GM20000 (cell line): Measurements from ENCODE around the gene AMPD1.

Experiments used
- DNase-seq: peaks from one replicate; pipeline ENCODE4 v3.0.0; 2012; ENCODE audit warnings: low spot score
- TF ChIP-seq, protein P1 (sequence below): IDR thresholded peaks from 2 replicates; pipeline ENCODE4 v1.5.1; 2012; ENCODE audit warnings: mild to moderate bottlenecking, control low read depth; ENCODE audit errors: extremely low read depth, missing control alignments

The AMPD1 gene

DNA sequence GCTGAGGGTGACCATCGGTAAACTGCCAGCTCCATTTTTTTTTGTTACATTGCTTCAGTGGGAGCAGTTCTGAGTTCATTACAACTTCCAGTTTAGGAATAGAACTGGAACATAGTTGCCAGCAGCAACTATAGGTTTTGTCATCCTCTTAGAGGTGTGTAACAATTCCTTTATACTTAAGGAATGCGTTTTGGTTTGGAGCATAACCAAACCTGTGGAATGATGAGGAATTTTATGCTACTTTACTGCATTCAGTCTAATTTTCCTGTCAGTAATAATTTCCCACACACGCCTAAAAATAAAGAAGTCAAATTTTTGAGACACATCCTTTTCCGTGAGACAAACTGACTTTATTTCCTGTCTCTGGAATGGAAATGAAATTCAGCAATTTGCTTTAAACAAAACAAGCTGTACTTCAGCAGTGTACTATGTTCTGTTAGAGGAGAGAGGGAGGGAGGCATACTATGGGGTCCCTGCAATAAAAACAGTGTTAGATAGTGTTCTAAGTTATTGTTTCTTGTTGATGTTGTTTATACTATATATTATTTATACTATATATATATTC, 4.8 kb upstream of the AMPD1 start:
- no peak for DNase-seq
- TF ChIP-seq, protein P1, sequence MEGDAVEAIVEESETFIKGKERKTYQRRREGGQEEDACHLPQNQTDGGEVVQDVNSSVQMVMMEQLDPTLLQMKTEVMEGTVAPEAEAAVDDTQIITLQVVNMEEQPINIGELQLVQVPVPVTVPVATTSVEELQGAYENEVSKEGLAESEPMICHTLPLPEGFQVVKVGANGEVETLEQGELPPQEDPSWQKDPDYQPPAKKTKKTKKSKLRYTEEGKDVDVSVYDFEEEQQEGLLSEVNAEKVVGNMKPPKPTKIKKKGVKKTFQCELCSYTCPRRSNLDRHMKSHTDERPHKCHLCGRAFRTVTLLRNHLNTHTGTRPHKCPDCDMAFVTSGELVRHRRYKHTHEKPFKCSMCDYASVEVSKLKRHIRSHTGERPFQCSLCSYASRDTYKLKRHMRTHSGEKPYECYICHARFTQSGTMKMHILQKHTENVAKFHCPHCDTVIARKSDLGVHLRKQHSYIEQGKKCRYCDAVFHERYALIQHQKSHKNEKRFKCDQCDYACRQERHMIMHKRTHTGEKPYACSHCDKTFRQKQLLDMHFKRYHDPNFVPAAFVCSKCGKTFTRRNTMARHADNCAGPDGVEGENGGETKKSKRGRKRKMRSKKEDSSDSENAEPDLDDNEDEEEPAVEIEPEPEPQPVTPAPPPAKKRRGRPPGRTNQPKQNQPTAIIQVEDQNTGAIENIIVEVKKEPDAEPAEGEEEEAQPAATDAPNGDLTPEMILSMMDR = no peak

DNA sequence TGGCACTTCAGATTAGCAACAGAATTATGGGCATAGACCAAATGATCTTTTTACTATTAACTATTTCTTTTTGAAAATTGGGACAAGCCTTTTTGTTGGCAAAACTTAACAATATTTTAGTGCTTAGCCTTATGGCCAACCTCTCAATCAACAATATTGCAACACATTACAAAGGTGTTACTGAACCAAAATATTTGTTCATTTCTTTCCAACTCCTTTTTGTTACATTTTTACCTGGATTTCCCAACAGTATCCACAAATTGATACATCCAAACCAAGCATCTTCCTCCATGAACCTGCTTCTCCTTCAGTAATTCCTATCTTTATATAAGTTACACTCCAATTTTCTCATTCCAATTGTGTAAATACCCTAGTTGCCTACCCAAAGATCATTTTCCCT, 1.5 kb upstream of the AMPD1 start:
- no peak for DNase-seq
- TF ChIP-seq, protein P1 = no peak

DNA sequence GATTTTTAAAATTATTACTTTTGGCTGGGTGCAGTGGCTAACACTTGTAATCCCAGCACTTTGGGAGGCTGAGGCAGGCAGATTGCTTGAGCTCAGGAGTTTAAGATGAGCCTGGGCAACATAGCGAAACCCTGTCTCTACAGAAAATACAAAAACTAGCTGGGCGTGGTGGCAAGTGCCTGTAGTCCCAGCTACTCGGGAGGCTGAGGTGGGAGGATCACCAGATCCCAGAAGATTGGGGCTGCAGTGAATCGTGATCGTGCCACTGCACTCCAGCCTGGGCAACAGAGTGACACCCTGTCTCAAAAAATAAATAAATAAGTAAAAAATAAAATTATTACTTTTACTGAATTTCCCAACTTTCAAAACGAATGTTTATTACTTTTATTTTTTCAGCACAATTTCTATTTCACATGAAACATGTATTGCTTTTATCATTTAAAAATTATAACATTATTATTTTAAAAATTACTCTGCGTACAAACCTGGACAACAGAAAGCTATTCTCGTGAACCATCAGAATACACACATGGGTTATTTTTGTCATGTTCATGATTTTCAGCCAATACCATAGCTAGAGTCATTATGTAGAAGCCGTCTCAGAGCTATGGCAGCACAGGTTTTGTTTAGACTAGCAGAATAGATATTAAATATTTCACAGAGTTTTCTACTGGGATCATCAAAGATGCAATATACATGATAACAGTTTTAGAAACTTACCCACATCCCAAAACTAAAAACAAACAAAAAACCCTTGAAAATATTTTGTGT, 621 bp downstream of the AMPD1 start:
- DNase-seq = no peak
- TF ChIP-seq, protein P1 = no peak

DNA sequence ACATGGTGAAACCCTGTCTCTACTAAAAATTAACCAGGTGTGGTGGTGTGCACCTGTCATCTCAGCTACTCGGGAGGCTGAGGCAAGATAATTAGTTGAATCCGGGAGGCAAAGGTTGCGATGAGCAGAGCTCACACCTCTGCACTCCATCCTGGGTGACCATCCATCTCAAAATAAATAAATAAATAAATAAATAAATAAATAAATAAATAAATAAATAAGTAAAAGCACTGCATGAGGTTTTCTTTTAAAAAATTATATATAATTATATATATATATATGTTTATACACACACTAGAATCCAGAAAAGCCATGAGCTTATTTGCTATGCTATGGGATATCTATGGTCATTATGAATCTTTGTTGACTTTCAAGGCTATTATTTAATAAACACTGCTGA, 2.4 kb downstream of the AMPD1 start:
- no peak for DNase-seq
- TF ChIP-seq, protein P1 = no peak

DNA sequence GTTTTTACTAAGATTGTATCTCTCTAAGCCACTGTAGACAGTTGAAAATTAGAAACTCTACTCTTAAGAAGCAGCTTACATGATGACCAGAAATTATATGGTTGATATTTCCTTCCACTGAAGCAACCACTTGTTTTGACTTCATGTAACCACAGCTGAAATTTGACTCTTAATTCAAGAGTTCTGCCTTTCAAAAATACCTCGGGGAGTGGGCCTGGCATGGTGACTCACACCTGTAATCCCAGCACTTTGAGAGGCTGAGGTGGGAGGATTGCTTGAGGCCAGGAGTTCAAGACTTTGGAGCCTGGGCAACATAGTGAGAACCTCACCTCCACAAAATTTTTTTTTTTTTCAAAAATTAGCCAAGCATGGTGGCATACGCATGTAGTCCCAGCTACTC, 4.3 kb downstream of the AMPD1 start:
- DNase-seq = no peak
- TF ChIP-seq, protein P1 = no peak

DNA sequence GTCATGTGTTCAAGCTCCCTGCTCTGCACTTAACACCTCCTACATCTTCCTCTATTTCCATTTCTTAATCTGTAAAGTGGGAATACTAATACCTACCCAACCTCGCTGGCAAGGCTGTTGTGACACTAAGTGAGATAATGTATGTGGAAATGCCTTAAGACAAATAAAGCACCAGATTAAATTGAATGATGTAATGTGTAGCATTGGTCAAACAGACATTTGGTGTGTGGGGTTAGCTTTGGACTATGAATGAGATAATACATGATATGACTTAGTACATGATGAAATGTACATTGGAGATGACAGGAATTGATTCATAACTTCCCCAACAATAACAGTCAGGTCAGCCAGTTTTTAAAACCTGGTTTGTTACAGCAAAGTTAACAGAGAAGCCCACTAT, 5.2 kb downstream of the AMPD1 start:
- DNase-seq = no peak
- TF ChIP-seq, protein P1 = no peak

DNA sequence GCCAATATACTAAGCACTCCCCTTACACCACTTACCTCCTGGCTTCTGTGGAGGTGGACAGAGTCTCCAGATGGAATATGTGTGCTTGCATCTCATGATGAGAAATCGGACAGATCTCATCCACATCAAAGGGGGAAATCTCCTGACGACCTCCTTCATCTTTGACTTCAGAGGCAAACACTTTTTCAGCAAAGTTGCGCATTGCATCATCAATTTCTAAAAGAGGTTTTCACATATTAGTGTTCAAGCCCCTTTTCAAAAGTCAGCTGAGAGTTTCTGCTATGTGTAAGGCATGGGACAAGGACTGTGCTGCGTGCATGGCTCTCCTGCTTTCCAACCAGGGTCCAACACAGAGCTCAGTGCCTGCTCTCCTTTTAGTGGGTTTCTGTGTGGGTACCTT, 6.8 kb downstream of the AMPD1 start:
- DNase-seq = no peak
- TF ChIP-seq, protein P1 = no peak
